OCI-LY1 (cell line): ENCODE results near the gene PDE1A.

Source experiments
- CTCF ChIP-seq: fragments of 200-600 bp; sonication (generic), shearing (Covaris generic); IDR thresholded peaks from 2 replicates; pipeline ENCODE4 v1.5.1; 2017; ENCODE audit warnings: mild to moderate bottlenecking, antibody characterized with exemption, low read length, moderate library complexity, mixed read lengths
- EZH2 ChIP-seq: fragments of 200-600 bp; sonication (generic), shearing (Covaris generic); IDR thresholded peaks from 2 replicates; pipeline ENCODE4 v1.8.0; 2017; ENCODE audit warnings: borderline replicate concordance, mixed run types, mild to moderate bottlenecking, antibody characterized with exemption, low read length, moderate library complexity, mixed read lengths

GRCh38 chr2:182361477-182361876 is 65.4 kb downstream of the PDE1A start:
- TF ChIP-seq CTCF (no peak), EZH2 (no peak)
